Nucleus accumbens (tissue), 56 donors: ENCODE measurements around the gene ITGA11.
A peak's percentile ranks its signal among the peaks of the same experiment; 100 is the strongest.
"Not testable (repeated sequence)": the region's sequence is repeated elsewhere in the genome, so short reads cannot be mapped to it uniquely, and the experiment has no call there.

ENCODE experiments used
- DNase-seq, 56 donors: peaks; one replicate each; lab custom pipeline; 2025; lab: John Stamatoyannopoulos, UW

The ITGA11 gene

DNA sequence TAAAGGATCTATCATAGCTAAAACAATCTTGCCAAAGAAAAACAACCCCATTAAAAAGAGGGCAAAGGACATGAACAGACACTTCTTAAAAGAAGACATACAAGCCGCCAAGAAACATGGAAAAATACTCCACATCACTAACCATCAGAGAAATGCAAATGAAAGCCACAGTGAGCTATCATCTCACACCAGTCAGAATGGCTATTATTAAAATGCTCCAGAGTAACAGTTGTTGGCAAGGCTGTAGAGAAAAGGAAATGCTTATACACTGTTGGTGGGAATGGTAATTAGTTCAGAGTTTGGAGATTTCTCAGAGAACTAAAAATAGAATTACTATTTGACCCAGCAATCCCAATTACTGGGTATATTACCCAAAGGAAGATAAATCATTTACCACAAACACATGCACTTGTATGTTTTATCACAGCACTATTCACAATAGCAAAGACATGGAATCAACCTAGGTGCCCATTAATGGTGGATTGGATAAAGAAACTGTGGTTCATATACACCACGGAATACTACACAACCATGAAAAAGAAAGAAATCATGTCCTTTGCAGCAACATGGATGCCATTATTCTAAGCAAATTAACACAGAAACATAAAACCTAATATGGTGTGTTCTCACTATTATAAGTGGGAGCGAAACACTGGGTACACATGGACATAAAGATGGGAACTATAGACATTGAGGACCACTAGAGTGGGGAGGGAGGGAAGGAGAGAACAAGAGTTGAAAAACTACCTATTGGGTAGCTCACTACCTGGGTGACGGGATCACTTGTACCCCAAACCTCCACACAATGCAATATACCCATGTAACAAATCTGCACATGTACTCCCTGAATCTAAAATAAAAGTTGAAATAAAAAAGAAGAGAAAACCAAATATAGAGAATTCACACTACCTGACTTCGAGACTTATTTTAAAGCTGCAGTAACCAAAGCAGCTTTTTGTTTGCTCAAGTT lies 32.6 kb downstream of the ITGA11 start:
- no peak for DNase-seq

DNA sequence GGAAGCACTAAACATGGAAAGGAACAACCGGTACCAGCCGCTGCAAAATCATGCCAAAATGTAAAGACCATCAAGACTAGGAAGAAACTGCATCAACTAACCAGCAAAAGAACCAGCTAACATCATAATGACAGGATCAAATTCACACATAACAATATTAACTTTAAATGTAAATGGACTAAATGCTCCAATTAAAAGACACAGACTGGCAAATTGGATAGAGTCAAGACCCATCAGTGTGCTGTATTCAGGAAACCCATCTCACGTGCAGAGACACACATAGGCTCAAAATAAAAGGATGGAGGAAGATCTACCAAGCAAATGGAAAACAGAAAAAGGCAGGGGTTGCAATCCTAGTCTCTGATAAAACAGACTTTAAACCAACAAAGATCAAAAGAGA lies 34.0 kb downstream of the ITGA11 start:
- DNase-seq, result not testable (repeated sequence)

DNA sequence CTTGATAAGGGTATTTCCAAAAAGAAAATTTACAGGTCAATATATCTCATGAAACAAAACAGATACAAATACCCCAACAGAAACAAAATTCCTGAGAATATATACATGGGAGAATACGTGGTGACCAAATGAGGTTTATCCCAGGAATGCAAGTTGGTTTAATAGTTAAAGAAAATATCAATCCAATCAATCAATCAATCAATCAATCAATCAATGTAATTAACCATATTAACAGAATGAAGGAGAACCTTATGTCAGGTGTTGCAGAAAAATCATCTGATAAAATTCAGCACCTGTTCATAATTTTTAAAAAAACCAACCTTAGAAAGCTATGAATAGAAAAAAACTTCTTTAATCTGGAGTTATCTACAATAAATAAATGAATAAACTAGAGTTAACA lies 35.9 kb downstream of the ITGA11 start:
- no peak for DNase-seq

DNA sequence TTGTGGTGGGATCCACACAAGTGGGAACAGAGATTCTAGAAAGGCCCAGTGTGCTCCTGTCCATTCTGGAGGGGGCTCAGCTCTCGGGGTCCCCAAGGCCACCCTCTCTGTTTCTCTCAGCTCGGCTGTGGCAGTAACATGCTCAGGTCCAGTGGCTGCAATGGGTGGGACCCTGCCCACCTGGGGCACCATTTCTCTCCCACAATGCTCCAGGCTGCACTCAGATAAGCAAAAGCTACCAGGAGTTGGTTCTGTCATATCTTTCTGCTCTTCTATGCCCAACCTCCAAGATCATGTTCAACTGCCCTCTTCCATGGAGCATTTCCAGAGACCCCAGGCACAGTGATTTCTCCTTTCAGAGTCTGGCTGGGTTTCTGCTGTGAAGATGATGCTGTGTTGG lies 40.8 kb downstream of the ITGA11 start:
- no peak for DNase-seq

DNA sequence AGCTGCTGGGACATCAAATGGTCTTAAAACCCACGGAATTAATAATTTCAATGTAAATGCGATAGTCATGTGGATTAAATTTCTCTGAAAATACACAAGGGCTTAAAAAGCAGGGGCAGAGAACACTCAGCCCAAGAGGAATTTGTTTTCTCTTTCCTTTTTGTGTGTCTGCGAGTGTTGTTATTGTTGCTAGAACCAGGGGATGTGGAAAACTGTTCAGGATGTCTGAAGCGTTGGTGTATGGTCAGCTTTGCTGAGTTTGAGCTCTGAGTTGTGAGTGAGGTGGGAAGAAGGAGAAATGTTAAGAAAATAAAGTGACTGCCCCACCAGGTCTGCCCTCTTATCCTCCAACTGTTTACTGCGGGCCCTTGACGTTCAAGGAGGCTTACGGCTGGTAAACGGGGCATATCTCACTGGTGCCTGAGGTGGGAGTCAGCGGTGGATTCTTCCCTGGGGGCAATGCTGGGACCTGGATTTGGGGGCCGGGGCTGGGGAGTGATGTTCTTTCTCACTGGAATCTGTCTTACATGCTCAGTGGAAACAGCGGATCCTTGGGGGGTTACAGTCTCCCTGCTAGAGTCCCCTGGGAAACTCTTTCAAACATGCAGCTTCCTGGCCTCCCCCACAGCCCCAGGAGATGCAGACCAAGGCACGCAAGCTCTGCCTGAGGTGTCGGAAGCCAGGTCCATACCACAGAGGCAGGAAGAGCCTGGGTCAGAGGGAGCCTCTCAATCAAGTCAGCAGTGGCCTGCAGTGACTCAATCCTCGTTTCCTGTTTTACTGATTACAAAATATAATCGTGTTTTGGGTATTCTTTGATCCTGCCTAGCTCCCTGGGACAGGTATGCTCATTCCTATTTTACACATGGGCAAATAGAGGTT lies 41.8 kb downstream of the ITGA11 start:
- no peak for DNase-seq

DNA sequence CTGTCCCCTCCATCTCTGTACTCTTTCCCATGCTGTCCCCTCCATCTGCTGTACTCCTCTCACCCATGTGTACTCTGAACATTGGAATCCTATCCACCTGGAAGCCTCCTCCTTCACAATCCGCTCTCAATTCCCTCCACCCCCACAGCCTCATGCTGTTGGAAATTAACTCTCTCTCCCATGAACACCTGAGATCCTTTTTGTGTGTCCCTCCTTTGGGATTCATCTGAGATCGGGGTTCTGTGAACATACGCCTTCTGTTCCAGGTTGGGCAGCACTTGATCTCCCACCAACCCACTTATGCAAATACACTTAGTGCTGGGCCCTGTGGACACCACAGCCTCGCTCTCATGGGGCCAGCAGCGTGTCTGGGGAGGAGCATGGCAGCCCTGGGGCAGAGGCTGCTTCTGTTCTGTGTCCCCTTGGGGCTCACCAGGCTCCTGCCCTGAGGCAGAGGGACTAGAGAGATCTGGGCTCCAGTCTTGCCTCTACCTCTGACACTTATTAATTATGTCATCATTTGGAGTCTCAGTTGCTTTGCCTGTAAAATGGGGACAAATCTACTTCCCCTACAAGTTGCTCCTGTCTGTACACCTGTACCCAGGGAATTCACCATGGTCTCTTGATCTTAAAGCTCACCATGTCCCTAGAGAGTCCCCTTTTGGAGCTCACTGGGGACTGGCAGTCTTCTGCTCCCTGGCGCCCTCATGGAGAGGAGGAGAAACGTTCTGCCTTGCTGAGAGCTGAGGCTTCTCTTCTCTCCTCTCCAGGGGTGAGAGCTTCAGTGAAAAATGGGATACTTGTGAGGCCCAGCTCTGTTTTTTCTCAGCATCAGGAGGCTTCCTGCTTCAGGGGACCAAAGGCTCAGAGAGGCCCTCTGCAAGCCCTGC lies 42.7 kb downstream of the ITGA11 start:
- no peak for DNase-seq

DNA sequence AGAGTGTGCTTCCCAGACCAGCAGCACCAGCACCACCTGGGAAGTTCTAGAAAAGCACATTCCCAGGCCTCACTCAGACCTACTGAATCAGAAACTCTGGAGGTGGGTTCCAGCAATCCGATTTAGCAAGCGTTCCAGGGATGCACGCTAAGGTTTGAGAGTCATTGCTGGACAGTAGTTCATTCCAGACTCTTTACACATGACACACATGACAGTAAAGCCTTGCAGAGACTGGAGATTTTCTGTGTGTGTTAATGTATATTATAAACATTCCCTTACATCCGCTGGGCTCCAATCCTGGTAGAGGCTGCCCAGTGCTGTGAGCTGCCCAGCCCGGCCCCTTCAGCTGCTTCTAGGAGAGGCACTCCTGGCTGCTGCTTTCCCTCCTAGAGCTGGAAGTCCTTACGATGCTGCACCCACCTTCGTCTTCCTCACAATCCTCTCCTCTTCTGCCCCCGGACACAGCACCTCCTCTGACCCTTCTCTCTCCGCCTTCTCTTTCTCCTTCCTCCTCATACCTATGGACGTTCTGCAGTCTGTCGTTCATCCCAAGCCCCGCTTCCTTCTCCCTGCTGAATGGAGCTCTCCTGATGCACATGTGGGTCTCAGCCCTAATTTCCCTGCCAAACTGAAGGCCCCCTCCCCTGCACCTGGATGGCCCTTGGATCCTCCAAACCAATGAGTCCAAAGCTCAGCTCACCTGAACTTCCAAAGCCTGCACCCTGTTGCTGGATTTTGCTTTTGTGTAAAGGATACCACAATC lies 44.4 kb downstream of the ITGA11 start:
- no peak for DNase-seq

DNA sequence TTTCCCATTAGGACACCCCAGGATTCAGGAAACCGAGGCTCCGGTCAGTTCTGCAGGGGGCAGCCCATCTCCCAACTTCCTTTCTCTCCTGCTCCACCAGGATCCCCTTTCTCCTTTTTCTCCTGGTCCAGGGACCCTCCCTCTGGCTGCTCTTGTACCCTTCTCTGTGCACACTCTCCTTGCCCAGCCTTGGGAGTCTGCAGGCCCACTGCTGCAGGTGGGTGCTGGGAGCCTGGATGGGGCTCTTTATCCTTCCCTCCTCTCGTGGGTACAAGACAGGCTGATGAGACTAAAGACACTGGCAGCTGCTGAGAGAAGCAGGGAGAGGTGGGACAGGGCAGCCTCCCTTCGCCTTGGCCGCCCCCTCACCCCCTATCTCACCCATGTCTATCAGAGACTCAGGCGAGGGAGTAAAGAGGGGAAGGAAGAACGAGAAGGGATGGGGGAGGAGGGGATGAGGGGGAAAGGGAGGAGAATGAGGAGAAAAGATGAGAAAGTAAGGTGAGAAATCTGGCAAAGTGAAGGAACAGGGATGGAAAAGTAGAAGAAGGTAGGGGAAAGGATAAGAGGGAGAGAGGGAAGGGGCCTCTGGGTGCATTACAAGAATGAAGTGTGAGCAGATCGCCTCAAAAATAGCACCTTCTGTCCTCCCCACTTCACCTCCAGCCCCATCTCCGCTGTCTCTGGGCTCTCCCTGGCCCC lies 45.2 kb downstream of the ITGA11 start:
- DNase-seq, result no peak

DNA sequence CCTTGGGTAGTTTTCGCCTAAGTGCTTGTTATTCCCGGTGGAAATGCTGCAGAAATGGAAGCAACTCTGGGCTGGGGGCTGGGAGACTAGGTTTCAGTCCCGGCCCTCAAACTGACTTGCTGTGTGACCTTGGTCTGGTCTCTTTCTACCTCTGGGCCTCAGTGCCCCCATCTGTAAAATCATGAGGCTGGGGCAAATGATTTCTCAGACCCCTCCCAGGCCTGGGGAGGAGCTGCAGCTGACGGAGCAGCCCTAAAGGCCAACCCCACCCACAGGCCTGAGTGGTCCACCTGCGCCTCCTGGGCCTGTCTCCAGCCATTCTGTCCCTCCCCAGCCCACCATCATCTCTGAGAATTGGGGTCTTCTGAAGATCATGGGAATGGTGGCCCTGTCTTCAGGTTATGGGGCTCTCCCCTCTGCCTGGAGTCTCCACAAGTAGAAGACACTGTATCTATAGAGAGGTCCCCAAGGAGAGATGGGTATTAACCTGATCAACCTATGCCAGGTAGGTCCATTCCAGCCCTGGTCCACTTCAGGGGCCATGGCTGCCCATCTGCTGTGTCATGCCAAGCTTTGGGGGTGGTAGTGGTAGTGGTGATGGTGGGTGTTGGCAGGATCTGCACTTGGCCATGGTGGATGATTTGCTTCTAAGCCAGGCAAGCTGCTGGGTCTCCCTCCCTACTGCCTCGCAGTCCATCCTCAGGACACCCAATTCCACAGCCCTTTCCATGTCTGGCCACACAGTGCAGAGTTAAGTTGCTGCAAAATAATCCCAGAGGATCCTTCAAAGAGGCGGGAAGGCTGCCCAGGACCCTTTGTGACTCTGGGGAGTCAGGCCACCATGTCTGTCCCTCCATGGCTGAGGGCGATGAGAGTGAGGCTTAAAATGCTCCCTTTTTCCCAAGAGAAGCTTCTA lies 46.0 kb downstream of the ITGA11 start:
- no peak for DNase-seq

DNA sequence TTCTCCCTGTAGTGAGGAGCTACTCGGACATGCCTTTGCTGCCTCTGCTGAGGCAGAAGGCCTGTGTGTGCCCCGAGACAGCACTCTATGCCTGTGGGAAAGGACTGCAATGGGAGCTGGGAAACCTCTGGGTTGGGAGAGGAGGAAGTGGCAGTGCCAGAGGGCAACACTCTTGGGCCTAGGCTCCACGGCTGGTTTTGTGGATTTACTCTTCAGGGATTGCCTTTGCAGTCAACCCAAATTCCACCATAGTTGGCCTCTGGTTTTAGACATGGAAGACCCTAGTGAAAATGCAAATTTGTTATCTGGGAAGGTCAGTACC lies 46.8 kb downstream of the ITGA11 start:
- no peak for DNase-seq

DNA sequence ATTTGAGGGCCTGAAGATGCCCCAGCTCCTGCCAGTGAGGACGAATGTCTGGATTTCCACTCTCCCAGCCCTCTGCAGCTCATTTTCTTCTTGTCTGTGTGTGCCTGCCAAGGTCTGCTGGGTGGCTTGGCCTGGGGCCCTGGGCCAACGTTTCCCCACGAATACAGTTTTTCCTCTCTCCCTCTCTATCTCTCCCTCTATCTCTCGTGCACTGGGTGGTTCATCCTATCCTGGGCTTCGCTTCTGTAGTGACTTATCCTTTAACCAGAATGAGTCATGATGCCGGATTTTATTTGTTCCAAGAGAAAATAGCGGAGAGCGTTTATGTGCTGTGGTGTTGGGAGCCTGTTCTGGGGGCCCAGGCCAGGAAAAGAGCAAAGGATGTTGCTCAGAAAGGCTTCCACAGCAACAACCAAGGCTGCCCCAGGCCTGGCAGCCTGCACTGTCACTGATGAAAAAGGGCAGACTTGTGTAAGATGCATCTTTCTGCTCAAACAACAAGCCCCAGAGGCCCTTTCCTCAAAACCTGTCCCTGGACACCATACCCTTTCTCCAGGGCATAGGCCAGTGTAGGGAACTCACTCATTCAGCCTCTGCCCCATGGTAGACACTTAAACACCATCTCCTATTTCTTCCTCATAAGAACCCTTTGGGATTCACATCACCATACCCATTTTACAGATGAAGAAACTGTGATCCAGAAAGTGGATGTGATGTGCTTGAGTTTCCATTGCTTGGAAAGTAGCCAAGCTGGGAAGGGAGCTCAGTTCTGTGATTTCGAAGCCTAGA lies 47.3 kb downstream of the ITGA11 start:
- DNase-seq, result no peak

DNA sequence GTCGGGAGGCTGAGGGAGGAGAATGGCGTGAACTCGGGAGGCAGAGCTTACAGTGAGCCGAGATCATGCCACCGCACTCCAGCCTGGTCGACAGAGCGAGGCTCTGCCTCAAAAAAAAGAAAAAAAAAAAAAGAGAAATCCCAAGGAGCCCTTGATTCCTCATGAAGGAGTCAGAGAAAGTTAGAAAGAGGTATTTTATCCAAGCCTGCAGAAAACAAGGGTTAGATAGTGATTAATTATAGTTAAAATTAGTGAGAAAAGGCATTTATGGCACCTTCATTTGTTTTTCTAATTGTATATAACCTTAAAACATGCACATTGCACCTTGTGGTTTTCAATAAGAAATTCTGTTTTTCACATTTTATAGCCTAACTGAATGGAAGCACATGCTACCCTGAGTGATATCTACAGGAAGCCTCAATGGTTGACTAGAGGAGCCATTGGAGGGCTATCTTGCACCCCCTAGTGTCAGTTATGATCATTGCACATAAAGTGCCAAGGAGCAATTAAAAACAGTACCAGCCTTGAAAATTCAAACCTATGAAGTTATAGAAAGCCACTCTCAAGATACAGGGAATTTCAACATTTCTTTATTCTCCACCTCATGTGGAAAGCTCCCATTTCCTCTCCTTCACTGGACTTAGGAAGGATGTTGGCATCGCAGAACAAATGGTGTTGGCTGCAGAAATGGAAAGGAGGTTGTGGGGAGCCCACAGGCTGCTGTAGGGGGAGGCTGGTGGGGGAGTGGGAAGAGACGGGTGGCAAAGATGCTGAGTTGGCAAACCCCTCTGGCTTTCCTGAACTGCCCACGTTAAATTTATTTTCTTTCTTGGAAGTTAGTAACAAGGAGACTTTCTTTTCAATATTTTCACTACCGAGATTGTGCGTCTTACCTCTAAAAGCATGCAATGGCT lies 48.5 kb downstream of the ITGA11 start:
- DNase-seq, result peak in 1 of 56 donors; percentile 20

DNA sequence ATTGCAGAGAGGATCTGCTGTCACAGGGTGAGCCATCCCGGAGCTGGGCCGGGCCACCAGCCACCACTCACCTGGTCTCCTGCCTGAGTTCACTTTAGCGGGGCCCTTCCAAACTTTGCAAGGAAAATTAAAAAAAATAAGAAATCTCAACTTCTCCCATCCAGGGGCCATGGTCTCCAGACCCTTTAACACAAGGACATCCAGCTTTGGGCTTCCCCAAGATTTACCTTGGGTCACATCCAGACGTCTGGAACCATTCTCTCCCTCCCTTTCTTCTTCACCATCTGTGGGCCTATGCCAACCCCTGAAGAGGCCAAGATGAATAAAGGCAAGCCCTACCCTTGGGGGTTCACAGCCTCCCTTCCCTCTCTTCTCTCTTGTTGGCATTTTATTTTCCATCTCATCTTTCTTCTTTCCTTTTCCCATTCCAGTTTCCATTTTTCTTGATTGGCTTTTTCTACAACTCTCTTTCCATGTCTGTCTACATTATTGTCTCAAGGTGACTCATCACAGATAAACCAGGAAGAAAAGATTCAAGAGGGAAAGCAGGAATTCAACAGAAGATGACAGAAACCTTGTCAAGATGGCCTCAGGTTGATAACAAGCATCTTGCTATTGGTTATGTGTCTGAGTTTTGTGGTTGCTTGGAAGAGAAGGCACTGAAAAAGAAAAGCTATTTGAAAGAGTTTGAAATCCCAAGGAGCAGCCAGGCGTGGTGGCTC lies 49.5 kb downstream of the ITGA11 start:
- DNase-seq, result no peak

DNA sequence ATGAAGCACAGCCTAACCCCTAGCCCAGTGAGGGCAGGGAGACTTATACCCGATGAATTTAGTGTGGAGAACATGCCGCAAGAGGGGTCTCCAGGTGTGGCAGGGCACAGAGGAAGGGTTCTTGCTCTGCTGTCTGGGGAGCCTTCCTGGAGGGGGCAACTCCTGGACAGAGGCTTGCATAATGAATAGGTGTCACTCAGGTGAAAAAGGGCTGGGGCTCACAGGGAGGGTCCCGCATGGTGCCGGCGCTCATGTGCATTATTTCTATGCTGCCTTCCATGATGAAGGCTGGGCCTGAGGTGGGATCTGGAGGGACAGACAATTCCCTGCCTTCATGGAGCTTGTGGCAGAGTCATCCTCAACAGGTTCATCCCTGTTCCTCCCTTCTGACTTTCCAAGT lies 51.5 kb downstream of the ITGA11 start:
- DNase-seq, result no peak

DNA sequence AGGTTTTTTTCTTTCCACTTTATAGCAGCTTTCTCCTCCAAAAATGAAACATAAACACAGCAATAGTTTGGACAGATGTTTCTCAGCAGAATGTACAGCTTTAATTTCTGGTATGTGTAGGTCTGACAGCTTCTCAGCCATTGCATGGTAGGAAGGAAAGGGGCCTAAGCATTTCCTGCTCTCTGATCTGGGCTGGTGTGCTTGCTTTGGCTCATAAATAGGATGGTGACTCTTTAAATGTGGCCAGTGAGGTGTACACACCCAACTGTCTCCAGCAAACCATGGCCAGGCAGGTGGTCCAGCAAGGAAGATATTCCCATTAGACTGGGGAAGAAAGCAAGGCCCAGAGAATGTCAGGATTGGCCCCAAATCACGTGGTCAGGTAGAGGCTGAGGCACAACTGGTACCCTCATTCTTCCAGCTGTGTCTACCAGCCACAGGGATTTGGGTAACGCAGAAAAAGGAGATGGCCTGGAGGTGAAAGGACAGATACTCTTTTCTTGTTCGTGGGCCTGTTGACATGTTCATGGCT lies 52.1 kb downstream of the ITGA11 start:
- no peak for DNase-seq
